C4-2B (cell line): ENCODE results near the gene TNFRSF19.

ENCODE experiments used
- CTCF ChIP-seq: fragments of 450-650 bp; conservative IDR thresholded peaks from 2 replicates; pipeline ENCODE4 v1.5.1; 2017; ENCODE audit warnings: mild to moderate bottlenecking
- ZFX ChIP-seq: fragments of 450-650 bp; IDR thresholded peaks from 2 replicates; pipeline ENCODE4 v1.6.1; 2017

GRCh38 chr13:23695196-23695595 is 125.0 kb downstream of the TNFRSF19 start:
- no peak for TF ChIP-seq CTCF
- no peak for TF ChIP-seq ZFX
